ENCODE data around the gene DNAJB13.

Gene DNAJB13

DNA sequence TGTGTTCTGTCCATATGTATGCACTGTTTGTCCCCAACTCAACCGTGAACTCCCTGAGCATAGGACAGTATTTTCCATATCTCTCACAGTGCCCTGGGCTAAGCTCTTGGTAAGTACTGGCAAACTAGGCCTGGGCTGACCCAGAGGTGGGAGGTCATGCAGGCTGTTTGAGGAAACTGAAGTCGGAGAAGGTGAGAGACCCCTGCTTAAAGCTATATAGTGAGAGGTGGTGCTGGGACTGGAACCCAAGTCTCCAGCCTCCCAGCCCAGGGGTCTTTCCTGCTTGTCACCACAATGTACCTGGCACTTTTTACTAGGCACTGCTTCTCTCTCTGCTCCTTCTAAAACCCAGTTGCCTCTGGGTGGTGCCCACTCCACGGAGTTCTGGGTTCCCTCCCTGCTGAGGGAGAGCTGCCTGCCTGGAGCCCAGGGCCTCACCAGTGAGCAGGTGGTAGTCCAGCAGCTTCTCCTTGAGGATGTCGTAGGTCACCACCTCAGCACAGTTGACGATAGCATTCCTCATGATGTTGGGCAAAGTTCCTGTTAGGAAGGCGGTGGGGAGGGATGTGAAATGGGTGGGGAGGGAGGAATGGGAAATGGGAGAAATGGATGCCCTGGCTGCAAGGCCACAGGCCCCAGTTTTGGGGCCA lies 53.3 kb downstream of the DNAJB13 start:
- no peak for TF ChIP-seq RARB (CRISPR knock-in tag; IDR thresholded peaks at IDR 0.05)
- TF ChIP-seq ZNF565 (CRISPR knock-in tag; conservative IDR thresholded peaks at IDR 0.05; ENCODE audit: low read depth) = no peak
- TF ChIP-seq TSHZ2 (CRISPR knock-in tag; IDR thresholded peaks at IDR 0.05) = no peak
- TF ChIP-seq GLIS3 (CRISPR knock-in tag; IDR thresholded peaks at IDR 0.05) = no peak
- no peak for ATAC-seq

GRCh38 chr11:74004759-74005615 lies 54.2 kb downstream of the DNAJB13 start:
- ATAC-seq = no peak
- TF ChIP-seq BACH2 (CRISPR knock-in tag; IDR thresholded peaks at IDR 0.05; ENCODE audit: borderline replicate concordance) = no peak
- TF ChIP-seq ESRRG (CRISPR knock-in tag; IDR thresholded peaks at IDR 0.05) = no peak
- TF ChIP-seq SNAI2 (CRISPR knock-in tag; IDR thresholded peaks at IDR 0.05) = no peak
- no peak for TF ChIP-seq ZNF565 (CRISPR knock-in tag; conservative IDR thresholded peaks at IDR 0.05; ENCODE audit: low read depth)
- no peak for TF ChIP-seq GLIS3 (CRISPR knock-in tag; IDR thresholded peaks at IDR 0.05)
- no peak for TF ChIP-seq CREB5 (CRISPR knock-in tag; IDR thresholded peaks at IDR 0.05; ENCODE audit: low read depth)
- TF ChIP-seq ARNTL (CRISPR knock-in tag; IDR thresholded peaks at IDR 0.05; ENCODE audit: borderline replicate concordance, low read depth) = no peak
- no peak for TF ChIP-seq OSR1 (CRISPR knock-in tag; IDR thresholded peaks at IDR 0.05)
- TF ChIP-seq CSDC2 (CRISPR knock-in tag; IDR thresholded peaks at IDR 0.05) = no peak
- no peak for TF ChIP-seq RARB (CRISPR knock-in tag; IDR thresholded peaks at IDR 0.05)
- TF ChIP-seq TOX (CRISPR knock-in tag; IDR thresholded peaks at IDR 0.05; ENCODE audit: borderline replicate concordance) = no peak
- TF ChIP-seq, protein P1, sequence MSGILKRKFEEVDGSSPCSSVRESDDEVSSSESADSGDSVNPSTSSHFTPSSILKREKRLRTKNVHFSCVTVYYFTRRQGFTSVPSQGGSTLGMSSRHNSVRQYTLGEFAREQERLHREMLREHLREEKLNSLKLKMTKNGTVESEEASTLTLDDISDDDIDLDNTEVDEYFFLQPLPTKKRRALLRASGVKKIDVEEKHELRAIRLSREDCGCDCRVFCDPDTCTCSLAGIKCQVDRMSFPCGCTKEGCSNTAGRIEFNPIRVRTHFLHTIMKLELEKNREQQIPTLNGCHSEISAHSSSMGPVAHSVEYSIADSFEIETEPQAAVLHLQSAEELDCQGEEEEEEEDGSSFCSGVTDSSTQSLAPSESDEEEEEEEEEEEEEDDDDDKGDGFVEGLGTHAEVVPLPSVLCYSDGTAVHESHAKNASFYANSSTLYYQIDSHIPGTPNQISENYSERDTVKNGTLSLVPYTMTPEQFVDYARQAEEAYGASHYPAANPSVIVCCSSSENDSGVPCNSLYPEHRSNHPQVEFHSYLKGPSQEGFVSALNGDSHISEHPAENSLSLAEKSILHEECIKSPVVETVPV (CRISPR knock-in tag; IDR thresholded peaks at IDR 0.05) = no peak
- no peak for TF ChIP-seq POU6F1 (CRISPR knock-in tag; IDR thresholded peaks at IDR 0.05; ENCODE audit: borderline replicate concordance, low read depth)
- TF ChIP-seq PPARA (CRISPR knock-in tag; IDR thresholded peaks at IDR 0.05; ENCODE audit: borderline replicate concordance) = no peak
- TF ChIP-seq, protein P2, sequence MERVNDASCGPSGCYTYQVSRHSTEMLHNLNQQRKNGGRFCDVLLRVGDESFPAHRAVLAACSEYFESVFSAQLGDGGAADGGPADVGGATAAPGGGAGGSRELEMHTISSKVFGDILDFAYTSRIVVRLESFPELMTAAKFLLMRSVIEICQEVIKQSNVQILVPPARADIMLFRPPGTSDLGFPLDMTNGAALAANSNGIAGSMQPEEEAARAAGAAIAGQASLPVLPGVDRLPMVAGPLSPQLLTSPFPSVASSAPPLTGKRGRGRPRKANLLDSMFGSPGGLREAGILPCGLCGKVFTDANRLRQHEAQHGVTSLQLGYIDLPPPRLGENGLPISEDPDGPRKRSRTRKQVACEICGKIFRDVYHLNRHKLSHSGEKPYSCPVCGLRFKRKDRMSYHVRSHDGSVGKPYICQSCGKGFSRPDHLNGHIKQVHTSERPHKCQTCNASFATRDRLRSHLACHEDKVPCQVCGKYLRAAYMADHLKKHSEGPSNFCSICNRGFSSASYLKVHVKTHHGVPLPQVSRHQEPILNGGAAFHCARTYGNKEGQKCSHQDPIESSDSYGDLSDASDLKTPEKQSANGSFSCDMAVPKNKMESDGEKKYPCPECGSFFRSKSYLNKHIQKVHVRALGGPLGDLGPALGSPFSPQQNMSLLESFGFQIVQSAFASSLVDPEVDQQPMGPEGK (CRISPR knock-in tag; IDR thresholded peaks at IDR 0.05; ENCODE audit: borderline replicate concordance) = no peak
- no peak for TF ChIP-seq TSHZ2 (CRISPR knock-in tag; IDR thresholded peaks at IDR 0.05)

All from SK-N-SH treated with all-trans-retinoic acid at 6 μM for 48 hours (cell line).